Endodermal cell (in vitro differentiated cells): ENCODE data around the gene SLC25A46. TPM values are rescaled to one million over a fixed set of nuclear protein-coding genes. Genes with fewer than 3 reads are reported as not detected.

ENCODE experiments used
- DNase-seq: peaks from one replicate; pipeline ENCODE4 v3.0.0-alpha.2; 2017
- H3K27ac ChIP-seq: 2 replicates; pipeline ENCODE4 v1.5.1; 2013; ENCODE audit warnings: mild to moderate bottlenecking, low read depth, low read length, moderate library complexity
- H3K27me3 ChIP-seq: 2 replicates; pipeline ENCODE4 v1.6.1; 2013; ENCODE audit warnings: mild to moderate bottlenecking, low read length, moderate library complexity; ENCODE audit not compliant: insufficient read depth, control insufficient read depth, poor library complexity, severe bottlenecking
- H3K36me3 ChIP-seq: 2 replicates; pipeline ENCODE4 v1.7.0; 2013; ENCODE audit warnings: mild to moderate bottlenecking, low read length, moderate library complexity; ENCODE audit not compliant: control insufficient read depth, insufficient read depth
- H3K4me1 ChIP-seq: one replicate; pipeline ENCODE4 v1.7.0; 2013; ENCODE audit warnings: low read length; ENCODE audit not compliant: control insufficient read depth, insufficient read depth
- H3K4me3 ChIP-seq: 2 replicates; pipeline ENCODE4 v1.5.1; 2013; ENCODE audit warnings: mild to moderate bottlenecking, low read length, moderate library complexity
- H3K9ac ChIP-seq: 2 replicates; pipeline ENCODE4 v1.6.1; 2013; ENCODE audit warnings: mild to moderate bottlenecking, low read length, moderate library complexity; ENCODE audit not compliant: poor library complexity, severe bottlenecking; ENCODE audit errors: extremely low read depth
- H3K9me3 ChIP-seq: 2 replicates; pipeline ENCODE4 v1.6.1; 2013; ENCODE audit warnings: mild to moderate bottlenecking, low read length, moderate library complexity; ENCODE audit not compliant: control insufficient read depth
- H3K27ac Mint-ChIP-seq: 2 replicates; pipeline ENCODE4 v1.8.0; 2020; ENCODE audit warnings: mixed read lengths
- H3K27me3 Mint-ChIP-seq: 2 replicates; pipeline ENCODE4 v1.8.0; 2021; ENCODE audit warnings: mild to moderate bottlenecking, mixed read lengths; ENCODE audit not compliant: insufficient read depth
- H3K36me3 Mint-ChIP-seq: 2 replicates; pipeline ENCODE4 v1.8.0; 2020; ENCODE audit warnings: low read depth, mixed read lengths
- H3K4me1 Mint-ChIP-seq: 2 replicates; pipeline ENCODE4 v1.8.0; 2020; ENCODE audit warnings: mixed read lengths
- H3K4me3 Mint-ChIP-seq: 2 replicates; pipeline ENCODE4 v1.8.0; 2020; ENCODE audit warnings: mild to moderate bottlenecking, moderate library complexity, mixed read lengths
- H3K9me3 Mint-ChIP-seq: 2 replicates; pipeline ENCODE4 v1.8.0; 2020; ENCODE audit warnings: mild to moderate bottlenecking, mixed read lengths
- CTCF ChIP-seq: fragments of 200-600 bp; sonication (generic); conservative IDR thresholded peaks from 2 replicates; pipeline ENCODE4 v1.5.0; 2021; ENCODE audit warnings: antibody characterized with exemption, mild to moderate bottlenecking
- WGBS, 2 experiments: methylation state at CpG; one replicate each; pipeline versions ENCODE4 v1.1.5 to v1.1.7; 2013; ENCODE audit warnings: missing lambda C conversion rate in 2 of 2, mixed read lengths in 1 of 2; ENCODE audit not compliant: insufficient coverage in 1 of 2, insufficient read length in 1 of 2; 5-methylcytosine and 5-hydroxymethylcytosine counted together
- total RNA-seq, 2 donors: library from RNA; stranded (reverse); fragmentation: NEBNext Ultra II Directional in 1 of 2; extraction: Animal tissue kit (Norgen Biotek cat#: 25700) in 1 of 2; gene quantifications; 2 replicates in 1 of 2; 3 replicates in 1 of 2; pipeline ENCODE4 v1.2.1, GENCODE V29; 2021

The SLC25A46 gene
- total RNA-seq, 2 donors from 2014 or later: 22.7 to 24.5 TPM

GRCh38 chr5:110753600-110753999, 14.8 kb downstream of the SLC25A46 start:
- no peaks in the 10 kb centered on the region for H3K27me3 Mint-ChIP-seq
- no peak overlapping the region for H3K4me3 Mint-ChIP-seq

GRCh38 chr5:110754181-110754580, 15.4 kb downstream of the SLC25A46 start:
- H3K27ac ChIP-seq: no peak overlapping the region
- Mint-ChIP-seq H3K4me1 (no peaks in the 10 kb centered on the region), H3K27me3 (no peaks in the 10 kb centered on the region), H3K9me3 (no peaks in the 10 kb centered on the region), H3K36me3 (peaks cover 9% of the 10 kb centered on the region), H3K4me3 (no peak overlapping the region), H3K27ac (peak overlapping the region; percentile 71)
- H3K9ac ChIP-seq: no peak overlapping the region
- peaks cover 40% of the 10 kb centered on the region for H3K36me3 ChIP-seq
- DNase-seq: no peak
- no peaks in the 10 kb centered on the region for H3K9me3 ChIP-seq
- no peak for TF ChIP-seq CTCF
- no peak overlapping the region for H3K4me3 ChIP-seq
- no peaks in the 10 kb centered on the region for H3K4me1 ChIP-seq
- no peaks in the 10 kb centered on the region for H3K27me3 ChIP-seq

More at GRCh38 chr5:110753600-110753999, 14.8 kb downstream of the SLC25A46 start:
- H3K4me1 ChIP-seq: no peaks in the 10 kb centered on the region
- H3K36me3 ChIP-seq: peaks cover 39% of the 10 kb centered on the region
- WGBS, 2 experiments: 90 to 100% methylated on average over 1 to 2 of the region's 2 CpGs
- no peak for TF ChIP-seq CTCF
- Mint-ChIP-seq H3K36me3 (peaks cover 10% of the 10 kb centered on the region), H3K4me1 (no peaks in the 10 kb centered on the region), H3K9me3 (no peaks in the 10 kb centered on the region), H3K27ac (no peak overlapping the region)
- H3K9me3 ChIP-seq: no peaks in the 10 kb centered on the region
- H3K4me3 ChIP-seq: no peak overlapping the region
- DNase-seq: no peak
- H3K27me3 ChIP-seq: no peaks in the 10 kb centered on the region
- H3K27ac ChIP-seq: no peak overlapping the region
- H3K9ac ChIP-seq: no peak overlapping the region

GRCh38 chr5:110757118-110757729, 18.4 kb downstream of the SLC25A46 start:
- H3K4me3 ChIP-seq: no peak overlapping the region
- no peak overlapping the region for H3K9ac ChIP-seq
- H3K36me3 Mint-ChIP-seq: peaks cover 6% of the 10 kb centered on the region
- no peaks in the 10 kb centered on the region for H3K27me3 ChIP-seq
- no peaks in the 10 kb centered on the region for H3K4me1 Mint-ChIP-seq
- TF ChIP-seq CTCF: peak; percentile 83
- H3K9me3 Mint-ChIP-seq: no peaks in the 10 kb centered on the region
- no peak overlapping the region for H3K4me3 Mint-ChIP-seq
- DNase-seq: no peak
- H3K36me3 ChIP-seq: peaks cover 46% of the 10 kb centered on the region
- 54% methylated on average over 2 of the region's 4 CpGs; no CpG with 5 or more reads in 1 of the 2 experiments for WGBS, 2 experiments
- no peaks in the 10 kb centered on the region for H3K9me3 ChIP-seq
- no peak overlapping the region for H3K27ac ChIP-seq
- H3K27ac Mint-ChIP-seq: no peak overlapping the region
- H3K27me3 Mint-ChIP-seq: no peaks in the 10 kb centered on the region
- H3K4me1 ChIP-seq: no peaks in the 10 kb centered on the region
